Left lobe of liver (tissue), 2 donors: ENCODE data around the gene SDK2. TPM values are rescaled to one million over a fixed set of nuclear protein-coding genes. Genes with fewer than 3 reads are reported as not detected.

Experiments used
- ATAC-seq: fragments of 200-7000 bp; cut with Tn5 transposase; one replicate; pipeline ENCODE4 v1.9.1; 2020; ENCODE audit warnings: mild to moderate bottlenecking, moderate library complexity
- DNase-seq: peaks from one replicate; pipeline ENCODE4 v3.0.0-alpha.2; 2020; ENCODE audit warnings: low spot score
- total RNA-seq: library from RNA; stranded (reverse); gene quantifications from one replicate; pipeline ENCODE4 v1.2.1, GENCODE V29; 2021
- donor health status: DM: no; HTN: no; CAD: no; lungs with moderate emphysema.
- donor health status: DM: no; HTN: yes; CAD: no.

Gene SDK2
- total RNA-seq, 1 donor from 2014 or later, result 0.15 TPM

- DNase-seq (no peak), ATAC-seq (no peak)
Observed at GRCh38 chr17:73539166-73539565, 105.1 kb downstream of the SDK2 start.

DNA sequence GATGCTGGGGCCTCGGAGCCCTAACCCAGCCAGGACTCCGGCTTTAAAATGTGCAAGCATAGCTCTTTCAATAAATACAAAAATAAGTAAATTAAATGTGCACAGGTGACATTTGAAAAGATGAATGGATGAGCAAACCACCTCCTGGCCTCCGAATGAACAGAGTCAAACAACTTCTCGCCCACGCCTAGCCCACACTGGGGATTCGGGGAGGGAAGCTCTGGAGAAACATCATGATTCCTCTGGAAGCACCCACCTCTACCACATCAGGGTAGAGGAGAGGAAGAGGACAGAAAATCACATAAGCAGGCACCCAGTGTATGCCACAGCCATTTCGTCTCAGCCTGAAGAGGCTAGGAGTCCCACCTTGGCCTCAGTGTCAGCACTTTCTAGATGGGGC lies 105.8 kb downstream of the SDK2 start:
- no peak for DNase-seq
- ATAC-seq, result no peak

- ATAC-seq (no peak), DNase-seq (no peak)
Observed at GRCh38 chr17:73536700-73537605, 107.3 kb downstream of the SDK2 start.

GRCh38 chr17:73535746-73536145 lies 108.5 kb downstream of the SDK2 start:
- DNase-seq, result no peak
- no peak for ATAC-seq

DNA sequence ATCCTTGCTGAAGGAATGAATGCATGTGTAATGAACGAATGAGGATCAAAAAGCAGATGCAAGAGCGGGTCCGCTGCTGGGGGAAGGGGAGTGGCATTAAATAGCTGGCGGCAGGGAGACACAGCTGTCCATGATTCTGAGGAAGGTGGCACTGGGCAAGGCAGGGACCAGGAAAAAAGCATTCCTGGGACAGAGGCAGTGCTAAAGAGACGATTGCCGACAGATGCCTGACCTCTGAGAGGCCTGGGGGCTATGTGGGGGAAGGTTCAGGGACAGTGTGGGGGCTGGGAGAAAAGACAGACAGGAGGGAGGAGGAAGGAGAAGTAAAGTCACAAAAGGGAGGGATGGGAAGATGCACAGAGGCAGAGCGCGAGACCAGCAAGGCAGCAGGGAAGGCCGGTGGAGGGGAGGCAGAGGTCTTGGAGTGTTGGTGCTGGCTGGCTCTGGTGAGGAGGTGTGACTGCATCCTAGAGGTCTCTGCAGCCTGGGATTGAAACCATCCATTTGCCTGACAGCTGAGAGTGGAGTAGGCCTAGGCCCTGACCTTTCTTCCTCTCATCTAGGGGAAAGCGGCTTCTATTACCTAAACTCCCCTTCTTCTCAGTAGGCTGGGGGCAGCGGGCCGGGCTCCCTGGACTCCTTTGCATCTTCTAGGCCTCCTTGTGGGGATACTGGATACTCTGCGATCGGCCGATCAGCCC lies 109.9 kb downstream of the SDK2 start:
- DNase-seq (no peak), ATAC-seq (no peak)

GRCh38 chr17:73533781-73534180 lies 110.5 kb downstream of the SDK2 start:
- no peak for ATAC-seq
- DNase-seq, result no peak

- ATAC-seq (peak; percentile 56), DNase-seq (peak; percentile 55)
Observed at GRCh38 chr17:73533127-73533526, 111.1 kb downstream of the SDK2 start.

- DNase-seq, result no peak
- no peak for ATAC-seq
Observed at GRCh38 chr17:73532421-73532901, 111.8 kb downstream of the SDK2 start.

DNA sequence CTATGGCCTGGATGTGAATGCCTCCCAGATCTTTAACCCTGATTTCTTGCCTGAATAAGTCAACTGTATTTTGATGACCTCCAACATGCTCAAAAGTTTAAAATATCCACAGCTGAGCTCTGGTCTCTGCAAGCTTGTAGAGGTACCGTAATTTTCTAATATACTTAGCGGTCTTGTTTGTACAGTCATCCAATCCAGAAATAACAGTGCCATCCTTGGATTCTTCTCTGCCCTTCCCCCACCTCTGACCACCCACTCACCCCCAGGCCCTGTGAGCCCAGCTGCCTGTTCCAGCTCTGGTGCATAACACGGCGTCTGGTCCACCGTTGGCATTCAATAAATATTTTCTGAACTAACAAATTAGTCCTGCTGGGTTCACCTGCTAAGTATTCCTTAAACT lies 113.1 kb downstream of the SDK2 start:
- DNase-seq (no peak), ATAC-seq (no peak)

- ATAC-seq, result peak; percentile 78
Observed at GRCh38 chr17:73528679-73529078, 115.6 kb downstream of the SDK2 start.

DNA sequence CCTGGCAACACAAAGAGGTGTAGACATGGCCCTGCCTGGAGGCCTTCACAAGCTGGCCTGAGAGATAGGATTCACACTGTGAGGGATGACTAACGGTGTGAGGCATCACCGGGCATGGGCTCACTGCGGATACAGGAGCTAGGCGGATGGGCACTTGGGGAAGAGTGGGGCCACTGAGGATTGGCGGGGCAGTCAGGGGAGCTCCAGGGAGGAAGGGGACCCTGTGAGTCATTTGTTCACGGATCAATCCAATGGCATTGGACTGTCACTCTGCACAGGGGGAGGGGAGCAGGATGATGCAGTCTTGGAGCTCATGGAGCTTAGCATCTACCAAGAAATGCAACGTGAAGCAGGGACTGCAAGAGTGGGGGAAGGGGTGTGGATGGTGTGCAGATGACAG lies 117.3 kb downstream of the SDK2 start:
- DNase-seq (no peak), ATAC-seq (no peak)

More at GRCh38 chr17:73528679-73529078, 115.6 kb downstream of the SDK2 start:
- no peak for DNase-seq

DNA sequence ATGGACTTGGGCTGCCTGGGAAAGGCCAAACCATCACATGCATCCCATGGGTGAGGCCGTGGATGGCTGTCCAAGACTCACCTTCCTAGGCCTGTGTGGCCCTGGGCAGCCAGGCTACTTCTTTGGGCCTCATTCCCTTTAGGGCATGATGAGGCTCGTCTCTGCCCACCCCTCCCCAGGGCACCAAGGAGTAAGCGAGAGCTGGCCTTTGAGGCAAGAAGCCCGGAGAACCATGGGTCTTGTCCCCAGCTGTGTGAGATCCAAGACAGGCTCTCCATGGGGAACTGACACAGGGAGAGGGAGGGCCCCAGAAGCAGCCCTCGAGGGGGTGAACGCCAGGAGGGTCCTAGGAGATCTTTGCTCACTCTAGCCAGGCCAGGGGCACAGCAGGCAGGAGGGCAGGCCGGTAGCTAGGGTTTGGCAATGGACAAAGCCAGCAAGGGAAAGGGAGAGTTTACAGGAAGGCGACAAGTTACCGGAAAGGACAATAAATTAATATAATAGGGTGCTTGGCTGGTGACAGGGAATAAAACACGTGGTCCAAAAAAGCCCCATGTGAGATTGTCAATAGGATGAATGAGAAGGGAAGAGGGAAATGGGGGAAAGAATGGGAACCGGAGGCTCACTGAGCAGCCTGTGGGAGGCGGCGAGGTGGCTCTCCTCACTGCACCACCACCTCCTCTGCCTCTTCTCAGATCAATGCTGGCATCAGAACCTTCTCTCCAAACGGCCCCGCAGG lies 119.1 kb downstream of the SDK2 start:
- ATAC-seq (no peak), DNase-seq (no peak)

- no peak for DNase-seq
- no peak for ATAC-seq
Observed at GRCh38 chr17:73522696-73523095, 121.5 kb downstream of the SDK2 start.

GRCh38 chr17:73522107-73522506 lies 122.1 kb downstream of the SDK2 start:
- ATAC-seq (no peak), DNase-seq (no peak)

DNA sequence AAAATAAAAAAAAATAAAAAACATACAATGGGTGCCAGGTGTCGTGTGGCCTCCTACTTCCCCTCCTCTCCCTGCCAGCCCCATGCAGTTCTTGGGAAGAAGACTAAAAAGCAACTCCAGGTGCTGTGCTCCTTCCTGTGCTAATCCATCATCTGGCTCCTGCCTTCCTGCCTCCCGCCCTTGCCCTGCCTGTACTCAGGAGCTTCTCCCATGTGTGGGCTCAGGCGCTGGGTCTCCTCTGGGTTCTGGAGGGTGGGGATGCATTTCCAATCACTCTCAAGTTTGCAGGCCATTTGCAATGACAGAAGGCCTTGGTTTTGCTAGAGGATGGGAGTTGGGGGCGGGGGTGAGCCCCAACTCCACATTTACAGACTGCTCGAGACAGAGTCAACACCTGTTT lies 122.9 kb downstream of the SDK2 start:
- DNase-seq, result no peak

GRCh38 chr17:73520369-73520761 lies 123.9 kb downstream of the SDK2 start:
- no peak for DNase-seq
- no peak for ATAC-seq

More for the DNA sequence above, 122.9 kb downstream of the SDK2 start:
- no peak for ATAC-seq

GRCh38 chr17:73519714-73520368 lies 124.4 kb downstream of the SDK2 start:
- no peak for ATAC-seq
- no peak for DNase-seq

GRCh38 chr17:73519011-73519410 lies 125.2 kb downstream of the SDK2 start:
- no peak for DNase-seq

DNA sequence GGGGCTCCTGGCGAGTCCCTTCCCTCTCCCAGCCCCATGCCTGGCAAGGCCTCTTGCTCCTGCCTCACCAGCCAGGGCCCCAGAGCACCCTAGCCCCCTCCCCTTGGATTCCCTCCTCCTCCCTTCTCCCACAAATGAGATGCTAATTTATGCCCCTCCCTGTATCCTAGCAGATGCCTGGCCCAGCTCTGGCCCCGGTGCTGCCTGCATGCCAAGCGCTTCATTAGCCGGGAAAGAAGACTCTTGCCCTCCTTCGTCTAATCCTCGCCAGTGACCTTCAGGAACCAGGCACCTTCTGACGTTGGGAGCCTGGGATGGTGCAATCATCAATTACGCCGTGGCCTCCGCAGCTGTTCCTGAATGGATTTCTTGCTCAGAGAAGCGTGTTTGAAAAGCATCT lies 127.8 kb downstream of the SDK2 start:
- DNase-seq (no peak), ATAC-seq (no peak)

More at GRCh38 chr17:73519011-73519410, 125.2 kb downstream of the SDK2 start:
- no peak for ATAC-seq

DNA sequence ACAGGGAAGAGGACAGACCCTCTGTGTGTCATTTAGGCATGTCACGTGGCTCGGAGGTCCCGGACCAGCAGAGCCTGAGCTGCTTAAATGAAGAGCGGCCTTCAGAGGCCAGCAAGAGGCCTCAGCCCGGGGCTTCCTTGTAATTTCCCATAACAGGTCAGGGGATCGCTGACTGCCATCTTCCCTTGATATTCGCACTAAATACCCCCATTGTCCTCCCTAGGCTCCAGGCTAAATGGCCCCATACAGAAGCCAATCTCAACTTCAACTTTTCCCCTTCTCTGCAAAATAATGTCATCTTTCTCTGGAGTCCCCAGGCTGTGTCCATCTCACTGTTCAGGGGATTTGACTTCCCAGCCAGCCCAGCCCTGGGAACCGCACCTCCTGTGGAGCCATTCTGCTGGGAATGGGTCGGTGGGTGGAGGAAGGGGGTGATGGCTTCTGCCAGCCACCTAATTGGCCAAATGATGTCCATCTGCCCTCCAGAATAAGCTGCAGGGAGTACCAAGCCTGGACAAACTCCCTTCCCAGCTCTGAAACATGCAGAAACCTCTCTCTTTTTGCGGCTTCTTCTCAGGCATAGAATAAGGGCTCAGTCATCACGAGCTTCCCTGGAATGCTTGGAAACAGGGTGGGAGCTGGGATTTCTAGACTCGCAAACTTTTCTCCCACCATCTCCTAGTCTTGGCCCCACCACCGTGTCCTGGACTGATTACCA lies 129.9 kb downstream of the SDK2 start:
- ATAC-seq (no peak), DNase-seq (no peak)
